NCI-H1417 (cell line): ENCODE results near the gene PON2.
"Not testable (repeated sequence)": the region's sequence is repeated elsewhere in the genome, so short reads cannot be mapped to it uniquely, and the experiment has no call there.

ENCODE experiments used
- DNase-seq, 3 experiments: peaks; one replicate each; lab custom pipeline; 2025; lab: John Stamatoyannopoulos, UW

PON2 gene

GRCh38 chr7:95434557-95435421, at the start of gene PON2:
Gene PON2, minus strand, starts transcription at chr7:95435028. Its CDS starts 77 bp downstream, at chr7:95434951.
- DNase-seq = peak in 1 of 3 experiments; percentile 41

- no peak for DNase-seq
These were observed 47.6 kb upstream of the PON2 start for GRCh38 chr7:95482424-95482823.

- DNase-seq = peak in 2 of 3 experiments; percentile 31 to 51
These were observed 46.7 kb upstream of the PON2 start for GRCh38 chr7:95481271-95482165.

GRCh38 chr7:95479992-95480624, 45.3 kb upstream of the PON2 start:
- DNase-seq = no peak

- peak in 2 of 3 experiments; percentile 76 to 91 for DNase-seq
These were observed 43.6 kb upstream of the PON2 start for GRCh38 chr7:95478272-95479037.

- peak; percentile 75 to 96 (median 80) for DNase-seq
These were observed 42.2 kb upstream of the PON2 start for GRCh38 chr7:95476904-95477594.

GRCh38 chr7:95476072-95476847, 41.4 kb upstream of the PON2 start:
- DNase-seq = peak in 2 of 3 experiments; percentile 49 to 88

- DNase-seq = peak; percentile 51 to 98 (median 87)
These were observed 38.6 kb upstream of the PON2 start for GRCh38 chr7:95473276-95473985.

- peak in 1 of 3 experiments; percentile 73 for DNase-seq
These were observed 37.8 kb upstream of the PON2 start for GRCh38 chr7:95472581-95473161.

- DNase-seq = peak in 2 of 3 experiments; percentile 61 to 84
These were observed 36.2 kb upstream of the PON2 start for GRCh38 chr7:95471071-95471470.

GRCh38 chr7:95470452-95470851, 35.6 kb upstream of the PON2 start:
- DNase-seq = peak; percentile 16 to 96 (median 72)

GRCh38 chr7:95469848-95470247, 35.0 kb upstream of the PON2 start:
- DNase-seq = peak; percentile 90 to 99 (median 94)

GRCh38 chr7:95469187-95469586, 34.4 kb upstream of the PON2 start:
- peak in 2 of 3 experiments; percentile 38 to 78 for DNase-seq

- peak in 2 of 3 experiments; percentile 84 to 99 for DNase-seq
These were observed 33.2 kb upstream of the PON2 start for GRCh38 chr7:95467912-95468607.

- not testable (repeated sequence) for DNase-seq
These were observed 25.8 kb upstream of the PON2 start for GRCh38 chr7:95460653-95461052.

GRCh38 chr7:95457947-95458346, 23.1 kb upstream of the PON2 start:
- no peak for DNase-seq

GRCh38 chr7:95454438-95455045, 19.7 kb upstream of the PON2 start:
- no peak for DNase-seq

GRCh38 chr7:95446618-95447017, 11.8 kb upstream of the PON2 start:
- no peak for DNase-seq
